Neuronal stem cell (in vitro differentiated cells): ENCODE data around the gene AK9.

ENCODE experiments used
- DNase-seq: peaks from one replicate; pipeline ENCODE4 v3.0.0-alpha.2; 2013; ENCODE audit warnings: low spot score
- H2AFZ ChIP-seq: one replicate; pipeline ENCODE4 v1.6.1; 2013; ENCODE audit warnings: mild to moderate bottlenecking, low read length, inconsistent platforms
- H2AK5ac ChIP-seq: 2 replicates; pipeline ENCODE4 v1.6.1; 2013; ENCODE audit warnings: low read depth, mild to moderate bottlenecking, inconsistent platforms, low read length, moderate library complexity, mixed read lengths
- H2BK120ac ChIP-seq: 2 replicates; pipeline ENCODE4 v1.6.1; 2013; ENCODE audit warnings: low read depth, mild to moderate bottlenecking, inconsistent platforms, low read length, moderate library complexity, mixed read lengths
- H2BK12ac ChIP-seq: one replicate; pipeline ENCODE4 v1.6.1; 2013; ENCODE audit warnings: low read length, inconsistent platforms
- H2BK15ac ChIP-seq: 2 replicates; pipeline ENCODE4 v1.6.1; 2013; ENCODE audit warnings: mild to moderate bottlenecking, low read length, inconsistent platforms, mixed read lengths
- H2BK5ac ChIP-seq: one replicate; pipeline ENCODE4 v1.6.1; 2013; ENCODE audit warnings: inconsistent platforms, mild to moderate bottlenecking, low read length, moderate library complexity
- H3K14ac ChIP-seq: one replicate; pipeline ENCODE4 v1.6.1; 2013; ENCODE audit warnings: low read length, inconsistent platforms
- H3K18ac ChIP-seq: 2 replicates; pipeline ENCODE4 v1.6.1; 2013; ENCODE audit warnings: low read length, inconsistent platforms
- H3K23ac ChIP-seq: 2 replicates; pipeline ENCODE4 v1.6.1; 2013; ENCODE audit warnings: low read depth, mild to moderate bottlenecking, mixed read lengths, low read length, inconsistent platforms; ENCODE audit not compliant: poor library complexity
- H3K27ac ChIP-seq: replicated peaks from 3 replicates; pipeline ENCODE4 v1.5.1; 2013; ENCODE audit warnings: low read length, inconsistent platforms
- H3K27me3 ChIP-seq, 3 experiments: 2 replicates each; pipeline ENCODE4 v1.6.1; 2013; ENCODE audit warnings: low read length in 3 of 3, mild to moderate bottlenecking in 2 of 3, inconsistent platforms in 1 of 3, low read depth in 1 of 3, mixed read lengths in 1 of 3, moderate library complexity in 1 of 3; ENCODE audit not compliant: control insufficient read depth in 3 of 3, insufficient read depth in 3 of 3
- H3K36me3 ChIP-seq, 2 donors: replicated peaks in 1 of 2; 2 replicates each; pipeline ENCODE4 v1.6.1; 2013; ENCODE audit warnings: low read length in 2 of 2; ENCODE audit not compliant: control insufficient read depth in 2 of 2, insufficient read depth in 2 of 2
- H3K4ac ChIP-seq: 2 replicates; pipeline ENCODE4 v1.6.1; 2013; ENCODE audit warnings: inconsistent platforms, mild to moderate bottlenecking, low read length, moderate library complexity
- H3K4me1 ChIP-seq, 2 donors: 1 replicate in 1 of 2; 2 replicates in 1 of 2; pipeline ENCODE4 v1.6.1; 2013; ENCODE audit warnings: low read length in 2 of 2, low read depth in 1 of 2; ENCODE audit not compliant: control insufficient read depth in 2 of 2, insufficient read depth in 1 of 2
- H3K4me2 ChIP-seq: one replicate; pipeline ENCODE4 v1.6.1; 2013; ENCODE audit warnings: mild to moderate bottlenecking, low read length, inconsistent platforms; ENCODE audit not compliant: insufficient read depth, poor library complexity, severe bottlenecking
- H3K4me3 ChIP-seq, 2 donors: 2 replicates each; pipeline ENCODE4 v1.5.1; 2013; ENCODE audit warnings: low read length in 2 of 2, mild to moderate bottlenecking in 2 of 2, inconsistent platforms in 1 of 2, moderate library complexity in 1 of 2
- H3K79me1 ChIP-seq: one replicate; pipeline ENCODE4 v1.6.1; 2013; ENCODE audit warnings: low read depth, mild to moderate bottlenecking, inconsistent platforms, low read length, moderate library complexity
- H3K9ac ChIP-seq: one replicate; pipeline ENCODE4 v1.6.1; 2013; ENCODE audit warnings: mild to moderate bottlenecking, low read depth, low read length, inconsistent platforms; ENCODE audit not compliant: poor library complexity
- H3K9me3 ChIP-seq, 2 donors: replicated peaks in 1 of 2; 2 replicates each; pipeline versions ENCODE3 to v1.6.1; 2013; ENCODE audit warnings: low read length in 2 of 2, mild to moderate bottlenecking in 2 of 2, inconsistent platforms in 1 of 2, low read depth in 1 of 2, mixed read lengths in 1 of 2, moderate library complexity in 1 of 2; ENCODE audit not compliant: control insufficient read depth in 2 of 2, insufficient read depth in 1 of 2
- H4K8ac ChIP-seq: one replicate; pipeline ENCODE4 v1.6.1; 2013; ENCODE audit warnings: low read depth, mild to moderate bottlenecking, inconsistent platforms, low read length, moderate library complexity
- H4K91ac ChIP-seq: one replicate; pipeline ENCODE4 v1.6.1; 2013; ENCODE audit warnings: low read length, low read depth, mild to moderate bottlenecking, inconsistent platforms; ENCODE audit not compliant: poor library complexity
- WGBS, 2 donors: extraction: QIAGEN DNeasy Blood & Tissue Kit; methylation state at CpG; one replicate each; pipeline ENCODE4 v1.1.7; 2013; ENCODE audit warnings: missing lambda C conversion rate in 2 of 2, mixed read lengths in 1 of 2; ENCODE audit not compliant: insufficient read length in 2 of 2, insufficient replicate concordance in 1 of 2; ENCODE audit errors: extremely low coverage in 2 of 2; 5-methylcytosine and 5-hydroxymethylcytosine counted together

AK9 gene

DNA sequence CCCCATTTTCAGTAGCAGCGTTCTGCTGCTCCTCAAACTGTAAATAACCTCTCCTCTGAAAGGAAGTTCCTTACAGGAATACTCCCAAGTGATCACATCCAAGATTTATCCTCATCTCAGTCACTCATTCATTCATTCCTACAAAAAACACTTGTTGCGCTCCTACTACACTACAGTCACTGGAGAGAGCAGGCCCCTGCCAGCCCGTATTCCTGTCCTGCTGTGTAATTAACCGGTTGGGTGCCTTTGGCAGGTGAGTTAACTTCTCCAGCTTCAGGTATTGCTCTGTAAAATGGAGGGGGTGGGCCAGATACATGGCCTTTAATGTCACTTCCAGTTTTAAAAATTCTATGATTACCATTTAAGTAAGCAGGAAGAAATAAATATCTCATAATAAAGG, 192.9 kb downstream of the AK9 start:
- Histone ChIP-seq H3K18ac (no peak overlapping the region), H2BK120ac (no peak overlapping the region), H3K9me3 (no peaks in the 10 kb centered on the region), H2AFZ (no peak overlapping the region), H3K79me1 (no peaks in the 10 kb centered on the region), H2BK15ac (no peak overlapping the region), H2BK12ac (no peak overlapping the region), H4K91ac (no peak overlapping the region), H3K23ac (no peak overlapping the region), H3K4me2 (no peak overlapping the region), H2BK5ac (no peak overlapping the region), H4K8ac (no peak overlapping the region), H3K4me1 (peaks cover 5 to 9% of the 10 kb centered on the region in 2 donors), H3K14ac (no peak overlapping the region), H3K27me3 (peaks cover 0 to 22% (median 0%) of the 10 kb centered on the region in 3 experiments), H2AK5ac (no peak overlapping the region), H3K4ac (no peak overlapping the region), H3K9ac (no peak overlapping the region), H3K4me3 (no peak overlapping the region), H3K36me3 (no peaks in the 10 kb centered on the region), H3K27ac (no peak overlapping the region)
- WGBS, 2 donors: no CpG with 5 or more reads among the region's 4 CpGs
- DNase-seq: no peak

DNA sequence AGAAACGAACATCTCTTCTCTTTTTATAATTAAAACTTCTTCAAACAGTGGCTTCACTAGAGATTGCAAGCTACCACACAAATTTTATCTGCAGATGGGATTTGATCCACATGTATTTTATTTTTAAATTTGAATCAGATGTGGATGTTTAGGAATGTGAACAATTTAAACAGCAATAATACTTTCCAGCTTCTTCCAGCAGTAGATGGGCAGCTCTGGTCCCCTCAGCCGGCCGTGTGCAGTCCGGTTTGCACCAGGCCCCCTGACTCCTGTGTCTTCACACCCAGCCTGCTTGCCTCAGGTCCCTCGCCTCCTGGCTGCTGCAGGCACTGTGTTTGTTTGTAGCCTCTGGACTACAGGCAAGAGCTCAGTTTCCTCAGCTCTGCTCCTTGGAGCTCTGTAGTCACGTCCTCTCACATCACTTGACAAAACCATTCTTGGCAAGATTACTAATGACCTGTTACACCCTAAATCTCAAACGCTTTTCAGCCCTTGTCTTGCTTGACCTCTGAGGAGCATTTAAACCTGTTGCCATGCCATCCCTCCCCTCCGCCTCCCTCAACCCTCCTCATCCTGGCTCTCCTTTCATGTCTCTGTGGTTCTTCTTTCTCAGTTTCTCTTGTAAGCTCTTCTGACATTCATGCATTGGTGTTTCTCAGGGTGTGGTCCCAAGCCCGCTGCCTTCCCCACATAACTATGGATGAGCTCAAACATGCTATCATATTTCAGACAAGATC, 194.8 kb downstream of the AK9 start:
- Histone ChIP-seq H2AK5ac (no peak overlapping the region), H3K4me1 (peaks cover 5 to 14% of the 10 kb centered on the region in 2 donors), H3K27ac (no peak overlapping the region), H3K4me2 (no peak overlapping the region), H4K91ac (no peak overlapping the region), H3K27me3 (peaks cover 0 to 25% (median 0%) of the 10 kb centered on the region in 3 experiments), H2BK5ac (no peak overlapping the region), H2BK120ac (no peak overlapping the region), H3K9ac (no peak overlapping the region), H2BK12ac (no peak overlapping the region), H3K14ac (no peak overlapping the region), H3K18ac (peak overlapping the region; percentile 21), H3K4me3 (no peak overlapping the region), H2AFZ (no peak overlapping the region), H3K4ac (no peak overlapping the region), H3K9me3 (no peaks in the 10 kb centered on the region), H4K8ac (no peak overlapping the region), H3K23ac (no peak overlapping the region), H3K79me1 (no peaks in the 10 kb centered on the region), H3K36me3 (no peaks in the 10 kb centered on the region), H2BK15ac (no peak overlapping the region)
- no peak for DNase-seq
- WGBS, 2 donors: 100% methylated on average over 1 of the region's 9 CpGs

DNA sequence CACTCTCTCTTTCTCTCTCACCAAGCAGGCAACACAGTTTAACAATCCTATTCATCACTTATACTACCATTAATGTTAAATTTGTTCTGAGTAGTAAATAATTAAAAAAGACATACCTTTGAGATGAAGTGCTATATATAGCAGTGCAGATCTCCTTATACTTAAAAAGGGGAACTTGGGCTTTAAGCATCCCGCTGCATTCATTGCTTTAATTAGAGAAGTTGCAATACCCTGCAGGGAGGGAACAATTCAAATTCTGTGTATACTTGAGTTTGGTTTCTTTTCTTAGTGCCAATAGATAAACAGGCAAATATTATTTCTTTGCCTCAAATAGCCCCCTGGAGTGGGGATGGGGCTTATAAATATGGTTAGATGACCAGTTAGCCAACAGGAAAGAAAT, 197.1 kb downstream of the AK9 start:
- no peaks in the 10 kb centered on the region for H3K36me3 ChIP-seq
- no peak overlapping the region for H2BK120ac ChIP-seq
- no peak overlapping the region for H3K9ac ChIP-seq
- H2AFZ ChIP-seq: no peak overlapping the region
- H2AK5ac ChIP-seq: no peak overlapping the region
- H2BK15ac ChIP-seq: no peak overlapping the region
- no peak overlapping the region for H4K8ac ChIP-seq
- no peak overlapping the region for H3K27ac ChIP-seq
- H3K4me2 ChIP-seq: no peak overlapping the region
- H2BK5ac ChIP-seq: no peak overlapping the region
- H3K27me3 ChIP-seq: peaks cover 0 to 25% (median 0%) of the 10 kb centered on the region in 3 experiments
- H3K4me3 ChIP-seq: no peak overlapping the region
- WGBS, 2 donors: no CpG with 5 or more reads among the region's 1 CpG
- no peak overlapping the region for H4K91ac ChIP-seq
- no peak overlapping the region for H3K4ac ChIP-seq
- no peak overlapping the region for H3K14ac ChIP-seq
- H3K23ac ChIP-seq: no peak overlapping the region
- no peak overlapping the region for H3K18ac ChIP-seq
- peaks cover 10 to 20% of the 10 kb centered on the region in 2 donors for H3K4me1 ChIP-seq
- no peak overlapping the region for H2BK12ac ChIP-seq
- DNase-seq: no peak
- H3K9me3 ChIP-seq: no peaks in the 10 kb centered on the region
- no peaks in the 10 kb centered on the region for H3K79me1 ChIP-seq

- Histone ChIP-seq H3K4me2 (no peak overlapping the region), H2BK120ac (no peak overlapping the region), H3K4me3 (no peak overlapping the region), H3K36me3 (no peaks in the 10 kb centered on the region), H2BK15ac (no peak overlapping the region), H3K18ac (no peak overlapping the region), H3K27ac (no peak overlapping the region), H2BK5ac (no peak overlapping the region), H4K91ac (no peak overlapping the region), H2AK5ac (no peak overlapping the region), H3K4ac (no peak overlapping the region), H2AFZ (peak overlapping the region; percentile 29), H3K9me3 (no peaks in the 10 kb centered on the region), H3K14ac (no peak overlapping the region), H3K4me1 (peaks cover 7 to 14% of the 10 kb centered on the region in 2 donors), H3K23ac (no peak overlapping the region), H3K27me3 (peaks cover 0 to 29% (median 0%) of the 10 kb centered on the region in 3 experiments), H4K8ac (no peak overlapping the region), H2BK12ac (no peak overlapping the region), H3K79me1 (no peaks in the 10 kb centered on the region), H3K9ac (no peak overlapping the region)
- DNase-seq: no peak
- no CpG with 5 or more reads among the region's 5 CpGs for WGBS, 2 donors
These were observed 199.6 kb downstream of the AK9 start for GRCh38 chr6:109491207-109491938.
